Left ventricle myocardium inferior (tissue), 1 donor: ENCODE results near the gene PIK3CB. TPM values are rescaled to one million over a fixed set of nuclear protein-coding genes. Genes with fewer than 3 reads are reported as not detected.

ENCODE experiments used
- DNase-seq: peaks from one replicate; pipeline ENCODE4 v3.0.0-alpha.2; 2020
- H3K27ac ChIP-seq: fragments of 200-600 bp; replicated peaks from 2 replicates; pipeline ENCODE4 v1.8.0; 2021
- H3K27me3 ChIP-seq: fragments of 200-600 bp; 2 replicates; pipeline ENCODE4 v1.8.0; 2021; ENCODE audit warnings: low read depth
- H3K36me3 ChIP-seq: fragments of 200-600 bp; 2 replicates; pipeline ENCODE4 v1.8.0; 2021
- H3K4me1 ChIP-seq: fragments of 200-600 bp; 2 replicates; pipeline ENCODE4 v1.8.0; 2021
- H3K4me3 ChIP-seq: fragments of 200-600 bp; 2 replicates; pipeline ENCODE4 v1.8.0; 2021; ENCODE audit warnings: mild to moderate bottlenecking, moderate library complexity
- H3K9me3 ChIP-seq: fragments of 200-600 bp; replicated peaks from 2 replicates; pipeline ENCODE4 v1.8.0; 2021
- CTCF ChIP-seq: fragments of 200-600 bp; IDR thresholded peaks from 2 replicates; pipeline ENCODE4 v1.8.0; 2021; ENCODE audit warnings: antibody characterized with exemption, mild to moderate bottlenecking, borderline replicate concordance
- intact Hi-C: fragments of 100-400 bp; cut with micrococcal nuclease; formaldehyde crosslinking; loops from one replicate; pipeline ENCODE4 v1.11.0; 2022
- total RNA-seq: library from RNA; stranded (reverse); fragmentation: NEBNext Ultra II Directional; extraction: Animal tissue kit (Norgen Biotek cat#: 25700); gene quantifications from one replicate; pipeline ENCODE4 v1.2.1, GENCODE V29; 2021
- donor health status: DM: no; HTN: yes; CAD: no; lungs with severe emphysema.

PIK3CB gene
- total RNA-seq, 1 donor from 2014 or later, result 31.5 TPM

GRCh38 chr3:138761002-138761401 is 73.7 kb downstream of the PIK3CB start:
- intact Hi-C loops, result no loop called here
- Histone ChIP-seq H3K4me1 (no peaks in the 10 kb centered on the region), H3K4me3 (no peak overlapping the region), H3K27me3 (no peaks in the 10 kb centered on the region), H3K9me3 (no peaks in the 10 kb centered on the region), H3K27ac (no peak overlapping the region), H3K36me3 (peaks cover 6% of the 10 kb centered on the region)
- no peak for DNase-seq
- no peak for TF ChIP-seq CTCF

GRCh38 chr3:138748190-138748589 is 86.5 kb downstream of the PIK3CB start:
- Histone ChIP-seq H3K36me3 (no peaks in the 10 kb centered on the region), H3K27me3 (no peaks in the 10 kb centered on the region), H3K9me3 (no peaks in the 10 kb centered on the region), H3K4me1 (no peaks in the 10 kb centered on the region), H3K4me3 (no peak overlapping the region), H3K27ac (no peak overlapping the region)
- no peak for TF ChIP-seq CTCF
- intact Hi-C loops, result no loop called here
- no peak for DNase-seq

- no peak overlapping the region for H3K27ac ChIP-seq
- intact Hi-C loops, result no loop called here
- DNase-seq, result no peak
- peaks cover 3% of the 10 kb centered on the region for H3K36me3 ChIP-seq
- H3K27me3 ChIP-seq, result no peaks in the 10 kb centered on the region
- no peak overlapping the region for H3K4me3 ChIP-seq
- no peaks in the 10 kb centered on the region for H3K9me3 ChIP-seq
- H3K4me1 ChIP-seq, result no peaks in the 10 kb centered on the region
- TF ChIP-seq CTCF, result no peak
These were observed 87.5 kb downstream of the PIK3CB start for GRCh38 chr3:138747225-138747624.

- intact Hi-C loops, result no loop called here
- H3K9me3 ChIP-seq, result no peaks in the 10 kb centered on the region
- DNase-seq, result no peak
- H3K4me3 ChIP-seq, result no peak overlapping the region
- no peak for TF ChIP-seq CTCF
- H3K36me3 ChIP-seq, result peaks cover 31% of the 10 kb centered on the region
- no peak overlapping the region for H3K27ac ChIP-seq
- no peaks in the 10 kb centered on the region for H3K4me1 ChIP-seq
- H3K27me3 ChIP-seq, result no peaks in the 10 kb centered on the region
These were observed 94.7 kb downstream of the PIK3CB start for GRCh38 chr3:138740072-138740471.

GRCh38 chr3:138732456-138732855 is 102.3 kb downstream of the PIK3CB start:
- TF ChIP-seq CTCF, result no peak
- H3K4me3 ChIP-seq, result no peak overlapping the region
- H3K9me3 ChIP-seq, result no peaks in the 10 kb centered on the region
- H3K27me3 ChIP-seq, result no peaks in the 10 kb centered on the region
- no peak overlapping the region for H3K27ac ChIP-seq
- H3K36me3 ChIP-seq, result peaks cover 21% of the 10 kb centered on the region
- DNase-seq, result no peak
- H3K4me1 ChIP-seq, result no peaks in the 10 kb centered on the region
- intact Hi-C loops, result no loop called here
